ENCODE measurements around the gene FILIP1. TPM values are rescaled to one million over a fixed set of nuclear protein-coding genes. Genes with fewer than 3 reads are reported as not detected.

The FILIP1 gene
- total RNA-seq, 4 donors from 2014 or later, result 36.0 to 57.6 (median 48.0) TPM

DNA sequence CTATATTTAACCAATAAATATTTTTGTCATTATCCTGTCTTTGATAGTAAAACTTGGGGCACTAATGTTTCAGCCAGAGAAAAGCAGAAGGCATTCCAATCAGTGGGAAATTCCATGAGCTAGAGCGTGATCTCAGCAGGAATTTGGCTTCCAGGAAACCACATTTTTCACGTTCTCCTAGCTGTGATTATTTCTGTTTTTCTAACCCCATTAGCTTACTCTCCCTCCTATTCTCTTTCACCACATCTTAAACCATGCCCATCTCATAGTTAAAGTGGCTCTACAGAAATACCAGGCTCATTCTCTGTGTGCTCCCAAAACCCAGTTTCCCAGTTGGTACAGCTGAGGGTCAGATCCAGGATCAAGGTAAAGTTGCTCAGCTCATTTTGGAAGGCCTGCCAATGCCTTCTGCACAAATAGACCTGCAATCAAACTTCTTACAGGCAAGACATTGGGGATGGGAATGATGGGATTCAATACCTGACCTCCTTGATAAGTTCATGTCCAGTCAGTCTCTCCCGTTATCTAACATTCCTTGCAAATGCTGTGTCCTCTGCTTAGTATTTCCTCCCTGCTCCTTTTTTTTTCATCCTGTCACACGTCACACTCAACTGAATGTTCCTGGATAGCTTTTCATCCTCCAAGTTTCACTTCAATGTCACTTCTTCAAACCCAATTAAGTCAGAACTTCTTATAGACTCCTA lies 175.9 kb downstream of the FILIP1 start:
- H3K9me3 ChIP-seq, result no peaks in the 10 kb centered on the region
- H3K4me1 ChIP-seq, result peaks cover 0 to 11% (median 0%) of the 10 kb centered on the region in 3 donors
- no peaks in the 10 kb centered on the region for H3K27me3 ChIP-seq
- no peak overlapping the region for H3K4me3 ChIP-seq
- ATAC-seq, result peak; percentile 57
- WGBS, 2 donors (ENCODE audit: low coverage in 1 of 2), result 24 to 32% methylated on average over 4 of the region's 4 CpGs
- H3K27ac ChIP-seq, result peak overlapping the region in 3 of 4 donors; percentile 40 to 62 (median 46)
- H3K36me3 ChIP-seq, result peaks cover 0 to 7% of the 10 kb centered on the region in 2 donors
- TF ChIP-seq POLR2A (IDR thresholded peaks at IDR 0.05) (no peak), EP300 (IDR thresholded peaks at IDR 0.05) (no peak), POLR2AphosphoS5 (IDR thresholded peaks at IDR 0.05) (peak; percentile 29)
- TF ChIP-seq, protein P1, sequence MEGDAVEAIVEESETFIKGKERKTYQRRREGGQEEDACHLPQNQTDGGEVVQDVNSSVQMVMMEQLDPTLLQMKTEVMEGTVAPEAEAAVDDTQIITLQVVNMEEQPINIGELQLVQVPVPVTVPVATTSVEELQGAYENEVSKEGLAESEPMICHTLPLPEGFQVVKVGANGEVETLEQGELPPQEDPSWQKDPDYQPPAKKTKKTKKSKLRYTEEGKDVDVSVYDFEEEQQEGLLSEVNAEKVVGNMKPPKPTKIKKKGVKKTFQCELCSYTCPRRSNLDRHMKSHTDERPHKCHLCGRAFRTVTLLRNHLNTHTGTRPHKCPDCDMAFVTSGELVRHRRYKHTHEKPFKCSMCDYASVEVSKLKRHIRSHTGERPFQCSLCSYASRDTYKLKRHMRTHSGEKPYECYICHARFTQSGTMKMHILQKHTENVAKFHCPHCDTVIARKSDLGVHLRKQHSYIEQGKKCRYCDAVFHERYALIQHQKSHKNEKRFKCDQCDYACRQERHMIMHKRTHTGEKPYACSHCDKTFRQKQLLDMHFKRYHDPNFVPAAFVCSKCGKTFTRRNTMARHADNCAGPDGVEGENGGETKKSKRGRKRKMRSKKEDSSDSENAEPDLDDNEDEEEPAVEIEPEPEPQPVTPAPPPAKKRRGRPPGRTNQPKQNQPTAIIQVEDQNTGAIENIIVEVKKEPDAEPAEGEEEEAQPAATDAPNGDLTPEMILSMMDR (IDR thresholded peaks at IDR 0.05), result no peak

DNA sequence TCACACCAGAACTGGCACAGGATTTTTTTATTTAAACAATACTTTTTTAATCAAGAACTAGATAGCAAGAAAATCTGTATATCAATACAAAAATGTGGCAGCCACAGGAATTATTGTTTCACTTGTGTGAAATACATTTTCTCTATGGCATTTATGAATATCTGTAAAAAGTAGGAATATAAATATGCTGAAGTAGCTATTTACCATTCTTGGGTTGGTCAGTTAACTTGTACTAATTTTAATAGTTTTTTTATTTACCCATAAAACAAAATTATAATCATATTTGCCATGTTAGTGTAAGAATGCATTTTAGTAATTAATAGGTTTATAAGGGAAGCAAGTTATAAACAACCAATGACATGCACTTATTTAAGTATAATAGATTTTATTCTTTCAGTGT lies 177.6 kb downstream of the FILIP1 start:
- Histone ChIP-seq H3K27ac (no peak overlapping the region), H3K9me3 (no peaks in the 10 kb centered on the region)

DNA sequence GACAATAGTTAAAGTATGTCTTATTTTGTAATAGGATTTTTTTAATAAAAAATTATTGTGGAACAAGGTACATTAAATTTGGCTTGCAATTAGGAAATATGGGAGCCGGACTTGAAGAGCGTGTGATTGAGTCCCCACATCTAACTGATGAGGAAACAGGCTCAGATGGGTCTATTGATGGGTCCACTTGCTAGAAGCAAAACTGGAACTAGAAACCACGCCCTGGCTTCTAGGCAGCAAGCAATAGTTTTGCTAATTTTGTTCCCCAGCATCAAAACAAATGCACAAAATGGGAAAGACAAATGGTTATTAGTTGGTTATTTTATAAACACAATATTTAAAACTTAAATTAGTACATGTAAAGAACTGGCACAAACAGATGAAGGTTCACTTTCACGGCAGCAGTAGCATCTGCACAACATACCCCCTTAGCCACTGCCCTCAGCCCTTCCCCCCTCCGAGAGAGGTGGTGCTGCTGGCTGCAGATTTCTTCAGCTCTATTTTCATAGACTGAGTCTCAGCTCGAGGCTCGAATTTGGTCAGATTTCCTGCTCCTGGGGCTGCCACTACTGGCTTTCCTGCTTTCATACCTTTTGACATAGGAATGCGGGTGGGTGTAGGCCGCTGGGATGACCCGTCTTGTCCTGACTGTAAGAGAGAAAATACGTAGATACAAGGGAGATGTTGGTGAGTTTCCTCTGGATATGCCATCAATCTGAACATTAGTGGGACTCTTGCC lies 185.2 kb downstream of the FILIP1 start:
- H3K27ac ChIP-seq, result no peak overlapping the region
- H3K36me3 ChIP-seq, result no peaks in the 10 kb centered on the region
- WGBS, 2 donors (ENCODE audit: low coverage in 1 of 2), result 87 to 91% methylated on average over 4 to 9 of the region's 11 CpGs
- no peaks in the 10 kb centered on the region for H3K27me3 ChIP-seq
- peaks cover 0 to 9% (median 0%) of the 10 kb centered on the region in 3 donors for H3K4me1 ChIP-seq
- no peaks in the 10 kb centered on the region for H3K9me3 ChIP-seq
- ATAC-seq, result no peak
- no peak overlapping the region for H3K4me3 ChIP-seq
- no peak for TF ChIP-seq POLR2AphosphoS5 (IDR thresholded peaks at IDR 0.05)
- TF ChIP-seq, protein P1 (IDR thresholded peaks at IDR 0.05), result no peak
- TF ChIP-seq EP300 (IDR thresholded peaks at IDR 0.05), result no peak
- no peak for TF ChIP-seq POLR2A (IDR thresholded peaks at IDR 0.05)

More for the DNA sequence above, 177.6 kb downstream of the FILIP1 start:
- Histone ChIP-seq H3K27me3 (no peaks in the 10 kb centered on the region), H3K4me1 (peaks cover 0 to 11% (median 0%) of the 10 kb centered on the region in 3 donors), H3K4me3 (no peak overlapping the region), H3K36me3 (peaks cover 0 to 7% of the 10 kb centered on the region in 2 donors)
- no peak for TF ChIP-seq EP300 (IDR thresholded peaks at IDR 0.05)
- no peak for TF ChIP-seq POLR2A (IDR thresholded peaks at IDR 0.05)
- no peak for TF ChIP-seq POLR2AphosphoS5 (IDR thresholded peaks at IDR 0.05)
- TF ChIP-seq, protein P1 (IDR thresholded peaks at IDR 0.05), result no peak
- ATAC-seq, result no peak

DNA sequence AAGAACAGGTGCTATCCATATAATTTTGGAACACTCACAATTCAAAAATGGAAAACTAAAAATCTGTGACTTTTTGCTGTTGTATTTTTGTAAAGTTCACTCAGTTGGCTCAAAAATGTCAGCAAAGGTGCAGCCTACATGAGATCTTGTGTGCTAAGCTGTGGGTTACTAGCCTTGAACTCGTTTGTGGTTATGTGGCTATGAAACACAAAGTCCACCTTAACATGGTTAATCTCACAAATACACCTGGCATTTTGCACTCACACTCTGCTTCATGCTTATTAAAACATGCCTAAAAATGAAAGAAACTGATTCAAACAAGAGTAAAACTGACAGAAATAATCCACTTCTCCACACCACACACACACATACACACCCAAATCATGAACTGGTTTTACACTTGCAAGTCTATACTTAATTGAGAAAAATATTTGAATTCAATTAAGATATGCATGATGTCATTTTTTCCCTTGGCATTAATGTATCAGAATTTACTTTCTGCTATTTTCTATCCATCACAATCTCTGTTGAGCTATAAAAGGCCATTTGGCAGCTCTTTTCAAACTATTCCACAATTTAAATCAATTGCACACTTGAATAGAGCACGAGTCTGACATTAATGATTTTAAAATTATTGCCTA lies 186.1 kb downstream of the FILIP1 start:
- WGBS, 2 donors (ENCODE audit: low coverage in 1 of 2), result 38% methylated on average over 2 of the region's 2 CpGs
- peaks cover 0 to 10% (median 0%) of the 10 kb centered on the region in 3 donors for H3K4me1 ChIP-seq
- no peaks in the 10 kb centered on the region for H3K27me3 ChIP-seq
- H3K4me3 ChIP-seq, result no peak overlapping the region
- H3K9me3 ChIP-seq, result no peaks in the 10 kb centered on the region
- no peaks in the 10 kb centered on the region for H3K36me3 ChIP-seq
- H3K27ac ChIP-seq, result no peak overlapping the region
- TF ChIP-seq, protein P1 (IDR thresholded peaks at IDR 0.05), result no peak
- TF ChIP-seq EP300 (IDR thresholded peaks at IDR 0.05) (no peak), POLR2A (IDR thresholded peaks at IDR 0.05) (no peak), POLR2AphosphoS5 (IDR thresholded peaks at IDR 0.05) (no peak)
- ATAC-seq, result no peak
